ENCODE results near the gene GALNT9.

DNA sequence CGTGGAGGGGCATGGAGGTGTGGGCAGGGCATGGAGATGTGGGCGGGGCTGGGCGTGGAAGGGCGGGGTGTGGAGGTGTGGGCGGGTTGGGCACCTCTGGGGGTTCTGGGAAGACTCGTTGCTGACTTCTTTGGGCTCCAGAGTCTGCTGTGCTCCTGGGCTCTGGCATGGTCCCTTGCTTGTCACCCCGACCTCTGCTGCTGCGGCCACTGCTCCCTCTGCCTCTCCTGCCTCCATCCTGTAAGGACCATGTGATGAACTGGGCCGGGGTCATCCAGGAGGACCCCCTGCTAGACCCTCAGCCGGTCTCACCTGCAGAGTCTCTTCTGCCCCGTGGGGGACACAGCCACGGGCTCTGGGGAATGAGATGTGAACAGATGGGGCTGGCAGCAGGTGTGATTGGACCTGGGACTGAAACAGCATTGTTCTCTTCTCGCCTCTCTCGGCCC lies 169.8 kb downstream of the GALNT9 start:
- TF ChIP-seq, protein P1, sequence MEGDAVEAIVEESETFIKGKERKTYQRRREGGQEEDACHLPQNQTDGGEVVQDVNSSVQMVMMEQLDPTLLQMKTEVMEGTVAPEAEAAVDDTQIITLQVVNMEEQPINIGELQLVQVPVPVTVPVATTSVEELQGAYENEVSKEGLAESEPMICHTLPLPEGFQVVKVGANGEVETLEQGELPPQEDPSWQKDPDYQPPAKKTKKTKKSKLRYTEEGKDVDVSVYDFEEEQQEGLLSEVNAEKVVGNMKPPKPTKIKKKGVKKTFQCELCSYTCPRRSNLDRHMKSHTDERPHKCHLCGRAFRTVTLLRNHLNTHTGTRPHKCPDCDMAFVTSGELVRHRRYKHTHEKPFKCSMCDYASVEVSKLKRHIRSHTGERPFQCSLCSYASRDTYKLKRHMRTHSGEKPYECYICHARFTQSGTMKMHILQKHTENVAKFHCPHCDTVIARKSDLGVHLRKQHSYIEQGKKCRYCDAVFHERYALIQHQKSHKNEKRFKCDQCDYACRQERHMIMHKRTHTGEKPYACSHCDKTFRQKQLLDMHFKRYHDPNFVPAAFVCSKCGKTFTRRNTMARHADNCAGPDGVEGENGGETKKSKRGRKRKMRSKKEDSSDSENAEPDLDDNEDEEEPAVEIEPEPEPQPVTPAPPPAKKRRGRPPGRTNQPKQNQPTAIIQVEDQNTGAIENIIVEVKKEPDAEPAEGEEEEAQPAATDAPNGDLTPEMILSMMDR (IDR thresholded peaks at IDR 0.05; ENCODE audit: insufficient read depth, low read depth, low read length) = no peak
- no peak for TF ChIP-seq EZH2 (IDR thresholded peaks at IDR 0.05; ENCODE audit: insufficient read depth, low read length)

Measured in astrocyte (in vitro differentiated cells and primary cell).